DOHH2 (cell line): ENCODE measurements around the gene P4HB.

ENCODE experiments used
- H3F3A ChIP-seq: fragments of 200-600 bp; sonication (generic), shearing (Covaris generic); 2 replicates; pipeline ENCODE4 v1.6.0; 2016; ENCODE audit warnings: antibody characterized with exemption, mild to moderate bottlenecking; ENCODE audit not compliant: control insufficient read depth, insufficient read depth
- H3K27ac ChIP-seq: fragments of 200-600 bp; sonication (generic); 2 replicates; pipeline ENCODE4 v1.5.1; 2014; ENCODE audit warnings: low read depth, mild to moderate bottlenecking, low read length, moderate library complexity
- H3K27me3 ChIP-seq: fragments of 200-600 bp; sonication (generic); 2 replicates; pipeline ENCODE4 v1.6.1; 2014; ENCODE audit warnings: mild to moderate bottlenecking, low read length, mixed read lengths; ENCODE audit not compliant: control insufficient read depth
- H3K36me3 ChIP-seq: fragments of 200-600 bp; sonication (generic); 2 replicates; pipeline ENCODE4 v1.6.1; 2014; ENCODE audit warnings: mild to moderate bottlenecking, low read length, moderate library complexity, mixed read lengths; ENCODE audit not compliant: control insufficient read depth
- H3K4me1 ChIP-seq: fragments of 200-600 bp; sonication (generic); 2 replicates; pipeline ENCODE4 v1.6.1; 2014; ENCODE audit warnings: mild to moderate bottlenecking, low read length, mixed read lengths; ENCODE audit not compliant: control insufficient read depth
- H3K4me2 ChIP-seq: fragments of 200-600 bp; sonication (generic); 2 replicates; pipeline ENCODE4 v1.6.0; 2014; ENCODE audit warnings: mild to moderate bottlenecking, low read length, moderate library complexity
- H3K4me3 ChIP-seq: fragments of 200-600 bp; sonication (generic); 2 replicates; pipeline ENCODE4 v1.5.1; 2014; ENCODE audit warnings: mild to moderate bottlenecking, low read length, mixed read lengths
- H3K79me2 ChIP-seq: fragments of 200-600 bp; sonication (generic); 2 replicates; pipeline ENCODE4 v1.6.1; 2014; ENCODE audit warnings: mild to moderate bottlenecking, low read length, mixed read lengths; ENCODE audit not compliant: control insufficient read depth
- H3K9me2 ChIP-seq: fragments of 200-600 bp; sonication (generic); replicated peaks from 2 replicates; pipeline ENCODE4 v1.6.1; 2014; ENCODE audit warnings: mild to moderate bottlenecking, low read length, mixed read lengths; ENCODE audit not compliant: control insufficient read depth
- H3K9me3 ChIP-seq: fragments of 200-600 bp; sonication (generic); 2 replicates; pipeline ENCODE4 v1.6.1; 2014; ENCODE audit warnings: antibody characterized with exemption, low read length, mixed read lengths; ENCODE audit not compliant: control insufficient read depth, insufficient read depth
- H4K20me1 ChIP-seq: fragments of 200-600 bp; sonication (generic); 2 replicates; pipeline ENCODE4 v1.6.0; 2014; ENCODE audit warnings: low read depth, mild to moderate bottlenecking, antibody characterized with exemption, low read length, moderate library complexity; ENCODE audit not compliant: control insufficient read depth, insufficient read depth
- CTCF ChIP-seq: fragments of 200-600 bp; sonication (generic); IDR thresholded peaks from one replicate; pipeline ENCODE4 v1.5.1; 2014; ENCODE audit warnings: antibody characterized with exemption, mild to moderate bottlenecking, low read depth, low read length; ENCODE audit not compliant: poor library complexity, severe bottlenecking
- EZH2phosphoT487 ChIP-seq: fragments of 200-600 bp; sonication (generic); IDR thresholded peaks from 2 replicates; pipeline ENCODE4 v1.6.1; 2017; ENCODE audit warnings: borderline replicate concordance, mild to moderate bottlenecking, antibody characterized with exemption, low read length, moderate library complexity, mixed read lengths

Gene P4HB

GRCh38 chr17:81831563-81831956 lies 28.8 kb downstream of the P4HB start:
- H3K4me1 ChIP-seq = peaks cover 23% of the 10 kb centered on the region
- H3K36me3 ChIP-seq = no peaks in the 10 kb centered on the region
- no peaks in the 10 kb centered on the region for H3K9me2 ChIP-seq
- H4K20me1 ChIP-seq = no peaks in the 10 kb centered on the region
- peak overlapping the region; percentile 100 for H3K4me2 ChIP-seq
- H3K27ac ChIP-seq = no peak overlapping the region
- H3K9me3 ChIP-seq = no peaks in the 10 kb centered on the region
- peaks cover 24% of the 10 kb centered on the region for H3K79me2 ChIP-seq
- H3F3A ChIP-seq = no peaks in the 10 kb centered on the region
- peak overlapping the region; percentile 100 for H3K4me3 ChIP-seq
- no peaks in the 10 kb centered on the region for H3K27me3 ChIP-seq
- TF ChIP-seq EZH2phosphoT487 (no peak), CTCF (no peak)

GRCh38 chr17:81829858-81830257 lies 30.5 kb downstream of the P4HB start:
- no peaks in the 10 kb centered on the region for H3K36me3 ChIP-seq
- no peaks in the 10 kb centered on the region for H3K27me3 ChIP-seq
- H4K20me1 ChIP-seq = no peaks in the 10 kb centered on the region
- no peak overlapping the region for H3K27ac ChIP-seq
- H3K4me2 ChIP-seq = no peak overlapping the region
- H3K4me1 ChIP-seq = peaks cover 23% of the 10 kb centered on the region
- TF ChIP-seq CTCF (no peak), EZH2phosphoT487 (no peak)
- H3F3A ChIP-seq = no peaks in the 10 kb centered on the region
- peaks cover 24% of the 10 kb centered on the region for H3K79me2 ChIP-seq
- no peaks in the 10 kb centered on the region for H3K9me2 ChIP-seq
- no peaks in the 10 kb centered on the region for H3K9me3 ChIP-seq
- no peak overlapping the region for H3K4me3 ChIP-seq

GRCh38 chr17:81828656-81829055 lies 31.7 kb downstream of the P4HB start:
- Histone ChIP-seq H3K79me2 (peaks cover 16% of the 10 kb centered on the region), H3K27ac (no peak overlapping the region), H3K9me3 (no peaks in the 10 kb centered on the region)

More at GRCh38 chr17:81828656-81829055, 31.7 kb downstream of the P4HB start:
- Histone ChIP-seq H3K4me2 (no peak overlapping the region), H3K4me1 (peaks cover 15% of the 10 kb centered on the region), H3K4me3 (no peak overlapping the region), H3K27me3 (no peaks in the 10 kb centered on the region), H3K36me3 (no peaks in the 10 kb centered on the region), H4K20me1 (no peaks in the 10 kb centered on the region), H3K9me2 (no peaks in the 10 kb centered on the region), H3F3A (no peaks in the 10 kb centered on the region)
- TF ChIP-seq EZH2phosphoT487 (no peak), CTCF (no peak)
